ENCODE measurements around the gene OSTF1. TPM values are rescaled to one million over a fixed set of nuclear protein-coding genes. Genes with fewer than 3 reads are reported as not detected.

The OSTF1 gene
- total RNA-seq, 1 donor from 2014 or later = 18.9 TPM

DNA sequence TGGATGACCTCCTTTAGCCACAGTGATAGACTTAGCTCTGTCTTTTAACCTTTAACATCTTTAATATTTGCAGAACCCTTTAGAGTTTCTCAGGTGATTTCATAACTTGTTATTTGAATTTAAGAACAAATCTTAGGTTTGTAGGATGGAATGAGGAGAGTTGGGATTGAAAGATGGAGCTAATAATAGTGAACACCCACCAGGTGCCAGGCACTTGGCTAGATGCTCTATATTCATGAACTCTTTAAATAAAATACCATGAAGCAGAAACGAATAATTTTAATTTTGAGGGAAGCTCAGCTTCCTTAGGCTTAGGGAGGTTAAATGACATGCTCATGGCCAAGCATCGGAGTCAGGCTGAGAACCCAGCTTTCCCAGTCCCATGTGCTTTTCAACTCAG, 40.8 kb upstream of the OSTF1 start:
- Histone ChIP-seq H3K4me3 (no peak overlapping the region), H3K9me3 (replicated peaks) (no peaks in the 10 kb centered on the region), H3K36me3 (no peaks in the 10 kb centered on the region), H3K27ac (replicated peaks) (no peak overlapping the region), H3K4me1 (no peaks in the 10 kb centered on the region), H3K27me3 (ENCODE audit: low read depth) (peaks cover 19% of the 10 kb centered on the region)
- intact Hi-C loops (cut with micrococcal nuclease) = no loop called here
- TF ChIP-seq, protein P1, sequence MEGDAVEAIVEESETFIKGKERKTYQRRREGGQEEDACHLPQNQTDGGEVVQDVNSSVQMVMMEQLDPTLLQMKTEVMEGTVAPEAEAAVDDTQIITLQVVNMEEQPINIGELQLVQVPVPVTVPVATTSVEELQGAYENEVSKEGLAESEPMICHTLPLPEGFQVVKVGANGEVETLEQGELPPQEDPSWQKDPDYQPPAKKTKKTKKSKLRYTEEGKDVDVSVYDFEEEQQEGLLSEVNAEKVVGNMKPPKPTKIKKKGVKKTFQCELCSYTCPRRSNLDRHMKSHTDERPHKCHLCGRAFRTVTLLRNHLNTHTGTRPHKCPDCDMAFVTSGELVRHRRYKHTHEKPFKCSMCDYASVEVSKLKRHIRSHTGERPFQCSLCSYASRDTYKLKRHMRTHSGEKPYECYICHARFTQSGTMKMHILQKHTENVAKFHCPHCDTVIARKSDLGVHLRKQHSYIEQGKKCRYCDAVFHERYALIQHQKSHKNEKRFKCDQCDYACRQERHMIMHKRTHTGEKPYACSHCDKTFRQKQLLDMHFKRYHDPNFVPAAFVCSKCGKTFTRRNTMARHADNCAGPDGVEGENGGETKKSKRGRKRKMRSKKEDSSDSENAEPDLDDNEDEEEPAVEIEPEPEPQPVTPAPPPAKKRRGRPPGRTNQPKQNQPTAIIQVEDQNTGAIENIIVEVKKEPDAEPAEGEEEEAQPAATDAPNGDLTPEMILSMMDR (IDR thresholded peaks at IDR 0.05; ENCODE audit: borderline replicate concordance) = no peak
- DNase-seq = no peak

DNA sequence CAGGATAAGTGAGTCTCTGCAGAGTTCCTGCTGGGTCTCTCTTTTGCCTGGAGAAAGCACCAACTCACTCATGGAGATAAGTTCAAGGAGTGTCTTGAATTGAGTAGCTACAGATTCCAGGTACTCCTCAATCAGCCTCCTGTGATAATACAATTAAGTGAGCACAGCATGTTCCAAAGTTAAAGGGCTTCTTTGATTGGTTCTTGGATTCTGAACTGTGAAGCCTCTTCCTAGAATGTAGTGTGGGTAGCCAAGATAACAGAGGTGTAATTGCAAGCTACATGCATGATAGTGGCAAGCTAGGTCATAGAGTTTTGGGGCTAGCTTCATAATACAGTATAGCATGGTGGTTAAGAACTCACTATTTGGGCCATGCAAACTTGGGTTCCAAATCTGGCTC, 37.0 kb upstream of the OSTF1 start:
- no peaks in the 10 kb centered on the region for H3K36me3 ChIP-seq
- H3K27ac ChIP-seq (replicated peaks) = no peak overlapping the region
- peaks cover 13% of the 10 kb centered on the region for H3K27me3 ChIP-seq (ENCODE audit: low read depth)
- no peak for DNase-seq
- no peak overlapping the region for H3K4me3 ChIP-seq
- H3K4me1 ChIP-seq = no peaks in the 10 kb centered on the region
- peaks cover 2% of the 10 kb centered on the region for H3K9me3 ChIP-seq (replicated peaks)
- intact Hi-C loops (cut with micrococcal nuclease) = no loop called here
- TF ChIP-seq, protein P1 (IDR thresholded peaks at IDR 0.05; ENCODE audit: borderline replicate concordance) = no peak

DNA sequence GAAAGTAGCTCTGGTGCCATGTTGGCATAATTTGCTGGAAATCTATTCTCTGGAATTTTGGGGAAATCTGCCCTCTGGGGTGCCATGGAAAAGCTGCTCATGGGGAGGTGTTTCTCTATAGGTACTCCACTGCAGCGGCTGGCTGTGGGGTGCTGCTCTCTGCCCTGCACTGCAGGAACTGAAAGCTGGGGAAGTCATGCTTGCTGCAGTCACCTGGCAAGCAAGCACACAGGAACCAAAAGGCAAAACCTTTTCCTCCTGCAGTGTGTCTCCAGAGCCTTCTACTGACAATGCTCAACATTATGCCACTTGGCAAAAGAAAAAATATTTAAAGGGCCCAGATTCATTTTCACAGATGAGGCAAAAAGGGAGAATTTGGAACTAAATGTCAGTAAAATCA, 34.4 kb upstream of the OSTF1 start:
- peaks cover 6% of the 10 kb centered on the region for H3K9me3 ChIP-seq (replicated peaks)
- H3K27me3 ChIP-seq (ENCODE audit: low read depth) = peaks cover 5% of the 10 kb centered on the region
- H3K36me3 ChIP-seq = no peaks in the 10 kb centered on the region
- TF ChIP-seq, protein P1 (IDR thresholded peaks at IDR 0.05; ENCODE audit: borderline replicate concordance) = no peak
- DNase-seq = no peak
- intact Hi-C loops (cut with micrococcal nuclease) = no loop called here
- H3K27ac ChIP-seq (replicated peaks) = no peak overlapping the region
- no peaks in the 10 kb centered on the region for H3K4me1 ChIP-seq
- H3K4me3 ChIP-seq = no peak overlapping the region

DNA sequence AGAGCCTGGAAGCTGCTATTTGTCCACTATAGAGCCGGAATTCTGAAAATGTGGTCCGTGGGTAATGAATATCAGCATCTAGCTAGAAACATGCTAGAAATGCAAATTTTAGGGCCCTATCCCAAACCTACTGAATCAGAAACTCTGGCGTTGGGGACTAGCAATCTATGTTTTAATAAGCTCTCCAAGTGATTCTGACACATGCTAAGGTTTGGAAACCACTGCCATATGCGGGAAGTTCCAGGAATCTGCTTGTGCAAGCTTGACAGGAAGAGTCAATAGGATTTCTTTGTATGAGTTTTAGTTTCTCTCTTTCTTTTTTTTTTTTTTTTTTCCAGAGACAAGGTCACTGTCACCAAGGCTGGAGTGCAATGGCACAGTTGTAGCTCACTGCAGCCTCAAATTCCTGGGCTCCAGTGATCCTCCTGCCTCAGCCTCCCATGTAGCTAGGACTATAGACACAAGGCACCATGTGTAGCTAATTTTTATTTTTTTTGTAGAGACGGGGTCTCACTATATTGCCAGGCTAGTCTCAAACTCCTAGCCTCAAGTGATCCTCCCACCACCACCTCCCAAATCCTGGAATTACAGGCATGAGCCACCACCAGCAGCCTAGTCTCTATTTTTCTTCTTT, 33.8 kb upstream of the OSTF1 start:
- TF ChIP-seq, protein P1 (IDR thresholded peaks at IDR 0.05; ENCODE audit: borderline replicate concordance) = no peak
- Histone ChIP-seq H3K4me1 (no peaks in the 10 kb centered on the region), H3K36me3 (no peaks in the 10 kb centered on the region), H3K4me3 (no peak overlapping the region), H3K9me3 (replicated peaks) (peaks cover 10% of the 10 kb centered on the region), H3K27ac (replicated peaks) (no peak overlapping the region), H3K27me3 (ENCODE audit: low read depth) (peaks cover 5% of the 10 kb centered on the region)
- DNase-seq = no peak
- intact Hi-C loops (cut with micrococcal nuclease) = no loop called here

DNA sequence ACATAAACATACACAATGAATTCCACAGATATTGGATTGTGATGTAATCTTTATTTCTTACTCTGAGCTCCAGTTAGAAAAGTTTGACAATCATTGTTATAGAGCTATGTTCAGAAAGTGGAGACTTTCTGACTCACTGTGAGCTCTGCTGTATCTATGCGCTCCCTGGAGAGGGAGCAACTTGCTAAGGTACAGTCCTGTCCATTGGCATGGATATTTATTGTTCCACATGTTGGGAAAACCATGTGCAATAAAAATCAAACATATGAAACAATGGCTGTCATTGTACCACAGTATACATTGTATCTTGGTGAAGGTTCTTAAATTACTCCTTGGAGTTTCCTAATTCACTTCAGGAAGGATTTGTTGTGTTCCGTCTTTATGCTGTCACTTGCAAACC, 27.1 kb upstream of the OSTF1 start:
- peaks cover 24% of the 10 kb centered on the region for H3K36me3 ChIP-seq
- DNase-seq = no peak
- H3K27ac ChIP-seq (replicated peaks) = no peak overlapping the region
- intact Hi-C loops (cut with micrococcal nuclease) = no loop called here
- no peaks in the 10 kb centered on the region for H3K27me3 ChIP-seq (ENCODE audit: low read depth)
- H3K4me3 ChIP-seq = no peak overlapping the region
- H3K4me1 ChIP-seq = no peaks in the 10 kb centered on the region
- TF ChIP-seq, protein P1 (IDR thresholded peaks at IDR 0.05; ENCODE audit: borderline replicate concordance) = no peak
- peaks cover 8% of the 10 kb centered on the region for H3K9me3 ChIP-seq (replicated peaks)

All from left ventricle myocardium inferior (tissue), 1 donor.